GM12892 (cell line): ENCODE measurements around the gene ADCK2.
"Not testable (repeated sequence)": the region's sequence is repeated elsewhere in the genome, so short reads cannot be mapped to it uniquely, and the experiment has no call there.

Experiments
- DNase-seq: peaks from one replicate; pipeline ENCODE4 v3.0.0; 2011; ENCODE audit not compliant: insufficient read length
- FAIRE-seq: peaks from 2 replicates; lab custom pipeline; 2011; peaks lifted over from hg19 to GRCh38; lab: Jason Lieb, UNC
- POLR2A ChIP-seq: IDR thresholded peaks from 2 replicates; pipeline ENCODE4 v1.6.1; 2011; ENCODE audit warnings: low read depth, low read length, control low read depth
- POLR2AphosphoS5 ChIP-seq: IDR thresholded peaks from 2 replicates; pipeline ENCODE4 v1.6.1; 2011; ENCODE audit warnings: low read depth, low read length, control low read depth
- TAF1 ChIP-seq: IDR thresholded peaks from 2 replicates; pipeline ENCODE4 v1.6.1; 2011; ENCODE audit warnings: low read depth, mild to moderate bottlenecking, control low read depth, low read length, borderline replicate concordance

The ADCK2 gene

DNA sequence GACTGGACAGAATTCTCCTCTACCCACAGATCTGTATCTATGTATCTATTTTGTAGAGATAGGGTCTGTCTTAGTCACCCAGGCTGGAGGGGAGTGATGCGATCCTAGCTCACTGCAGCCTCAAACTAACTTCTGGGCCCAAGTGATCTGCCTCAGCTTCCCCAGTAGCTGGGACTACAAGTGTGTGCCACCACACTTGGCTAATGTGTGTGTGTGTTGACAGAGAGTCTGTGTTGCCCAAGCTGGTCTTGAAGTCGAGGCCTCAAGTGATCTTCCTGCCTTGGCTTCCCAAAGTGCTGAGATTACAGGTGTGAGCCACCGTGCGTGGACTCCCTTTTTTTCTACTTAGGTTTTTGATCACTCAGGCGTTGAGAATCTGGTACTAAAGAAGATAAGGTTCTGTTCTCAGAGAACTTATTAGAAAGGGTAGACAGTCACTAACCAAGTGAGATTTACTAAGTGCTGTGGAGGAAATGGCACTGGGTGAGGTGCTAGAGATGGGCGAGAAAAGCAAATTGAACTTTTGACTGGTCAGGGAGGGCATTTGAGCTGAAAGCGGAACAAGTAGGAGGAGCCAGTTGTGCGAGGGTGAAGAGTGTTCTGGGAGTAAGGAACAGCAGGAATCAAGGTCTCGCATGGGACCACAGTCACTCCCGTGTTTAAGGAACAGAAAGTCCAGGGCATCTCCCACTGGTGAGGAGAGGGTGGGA is 41.7 kb downstream of the ADCK2 start:
- DNase-seq (no peak), FAIRE-seq (no peak)
- TF ChIP-seq POLR2A = no peak
- no peak for TF ChIP-seq TAF1
- no peak for TF ChIP-seq POLR2AphosphoS5

DNA sequence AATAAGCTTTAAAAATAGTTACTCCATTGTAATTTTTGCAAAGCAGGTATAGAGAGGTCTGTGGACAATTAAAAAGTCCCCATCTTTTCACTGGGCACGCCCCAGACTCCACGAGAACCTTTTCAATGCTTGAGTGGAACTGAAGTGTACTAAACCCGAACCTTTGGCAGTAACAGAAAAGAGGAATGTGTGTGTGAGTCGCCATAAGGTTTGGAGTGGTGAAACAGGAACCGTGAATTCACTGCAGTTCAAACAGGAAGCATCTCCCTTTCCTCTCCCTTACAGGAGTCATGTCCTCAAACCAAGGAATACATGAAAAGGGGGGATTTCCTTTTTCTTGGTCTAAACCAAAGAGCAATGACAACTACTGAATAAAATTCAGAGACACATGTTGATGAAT is 47.0 kb downstream of the ADCK2 start:
- TF ChIP-seq POLR2A (no peak), TAF1 (no peak), POLR2AphosphoS5 (no peak)
- DNase-seq (no peak), FAIRE-seq (no peak)

DNA sequence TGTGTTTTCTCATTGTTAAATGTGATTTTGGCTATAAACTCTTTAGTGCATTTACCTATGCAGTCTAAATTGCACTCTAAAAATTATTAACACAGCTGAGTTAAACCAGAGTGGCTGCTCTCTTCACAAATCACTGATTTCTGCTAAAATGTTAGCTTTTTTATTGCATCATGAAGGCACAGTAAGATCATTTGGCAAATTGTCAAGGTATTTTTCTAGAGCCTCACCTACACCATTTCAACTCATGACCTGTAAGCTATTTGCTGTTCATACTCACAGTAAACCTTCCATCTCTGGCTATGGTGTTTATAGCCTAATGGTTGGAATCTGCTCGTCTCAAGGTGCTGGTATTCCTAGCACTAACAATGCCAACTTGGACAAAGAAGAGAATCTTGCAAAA is 49.5 kb downstream of the ADCK2 start:
- no peak for FAIRE-seq
- TF ChIP-seq TAF1 (no peak), POLR2AphosphoS5 (no peak), POLR2A (no peak)

DNA sequence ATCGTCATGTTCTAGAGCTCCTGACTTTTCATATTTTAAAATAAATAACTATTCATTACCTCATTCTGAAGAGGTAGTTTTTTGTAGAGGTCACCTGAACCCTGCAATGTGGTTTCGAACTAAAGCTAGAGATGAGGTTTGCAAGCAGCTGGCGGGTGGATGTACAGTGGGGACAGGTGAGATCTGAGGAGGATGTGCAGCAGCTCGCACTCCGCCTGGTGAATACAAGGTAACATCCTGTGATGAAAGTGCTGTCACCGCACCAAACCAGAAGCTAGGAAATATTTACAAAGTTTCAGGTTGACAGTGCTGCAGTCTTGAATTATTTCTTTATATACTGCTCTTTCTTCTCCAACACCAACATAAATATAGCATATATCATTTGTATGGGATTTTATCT is 50.3 kb downstream of the ADCK2 start:
- TF ChIP-seq TAF1 (no peak), POLR2AphosphoS5 (no peak), POLR2A (no peak)
- FAIRE-seq (no peak), DNase-seq (no peak)

More for the DNA sequence above, 49.5 kb downstream of the ADCK2 start:
- no peak for DNase-seq

DNA sequence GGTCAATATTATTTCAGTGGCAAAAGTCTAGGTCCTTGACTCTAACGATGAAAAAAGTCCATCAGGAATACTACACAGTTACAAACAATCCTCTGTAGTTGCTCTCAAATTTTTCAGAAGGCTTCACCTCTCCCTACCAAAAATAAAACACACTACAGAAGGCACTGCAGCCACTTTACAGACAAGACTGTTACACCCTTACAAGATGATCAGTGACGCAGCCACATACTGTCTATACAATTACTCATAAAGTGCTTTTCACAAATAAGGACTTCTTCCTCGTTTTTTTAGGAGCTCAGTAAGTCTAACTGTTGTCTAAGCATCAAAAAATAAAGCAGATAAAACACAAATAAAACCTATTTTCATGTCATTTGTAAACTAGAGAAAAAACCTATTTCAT is 50.8 kb downstream of the ADCK2 start:
- DNase-seq (no peak), FAIRE-seq (no peak)
- TF ChIP-seq TAF1 = no peak
- no peak for TF ChIP-seq POLR2A
- TF ChIP-seq POLR2AphosphoS5 = no peak

DNA sequence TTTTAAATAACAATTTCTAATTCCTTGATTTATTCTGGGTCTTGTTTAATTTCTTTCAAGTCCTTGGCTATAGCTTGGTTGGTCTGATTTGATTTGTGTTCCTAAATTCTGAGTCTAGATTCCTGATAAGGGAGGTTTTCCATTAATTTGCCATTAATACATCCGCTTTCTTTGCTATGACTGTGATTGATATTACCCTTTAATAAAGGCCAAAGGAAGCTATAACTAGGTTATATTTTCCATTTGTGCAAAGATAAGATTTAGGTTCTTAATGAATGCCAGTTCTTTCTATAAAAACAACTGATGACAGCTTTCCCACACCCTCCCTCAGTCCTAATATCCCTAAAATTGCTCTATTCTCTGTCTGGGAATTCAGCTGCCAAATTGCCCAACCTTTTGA is 52.0 kb downstream of the ADCK2 start:
- DNase-seq (no peak), FAIRE-seq (no peak)
- no peak for TF ChIP-seq TAF1
- TF ChIP-seq POLR2AphosphoS5 = no peak

DNA sequence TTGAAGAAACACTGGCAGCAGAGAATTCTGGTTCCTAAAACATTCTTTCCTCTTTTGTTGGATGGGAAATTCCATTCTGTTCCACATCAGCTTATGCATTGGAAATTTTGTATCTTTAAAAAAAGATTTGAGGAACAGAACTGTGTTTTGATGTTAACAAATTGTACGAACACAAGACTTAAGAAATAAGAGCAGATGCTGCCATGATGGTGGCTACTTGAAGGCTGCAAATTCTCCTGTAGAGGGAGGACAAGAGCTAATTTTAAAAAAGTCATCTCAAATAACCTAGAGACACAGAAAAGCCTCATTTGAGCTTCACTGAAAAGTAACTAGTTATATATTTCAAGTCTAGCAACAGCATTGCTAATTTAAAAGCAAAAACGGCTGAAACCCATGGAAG is 53.5 kb downstream of the ADCK2 start:
- TF ChIP-seq POLR2A (no peak), TAF1 (no peak), POLR2AphosphoS5 (no peak)
- DNase-seq = no peak
- no peak for FAIRE-seq

GRCh38 chr7:140732416-140732815 is 59.7 kb downstream of the ADCK2 start:
- no peak for FAIRE-seq
- DNase-seq = no peak

DNA sequence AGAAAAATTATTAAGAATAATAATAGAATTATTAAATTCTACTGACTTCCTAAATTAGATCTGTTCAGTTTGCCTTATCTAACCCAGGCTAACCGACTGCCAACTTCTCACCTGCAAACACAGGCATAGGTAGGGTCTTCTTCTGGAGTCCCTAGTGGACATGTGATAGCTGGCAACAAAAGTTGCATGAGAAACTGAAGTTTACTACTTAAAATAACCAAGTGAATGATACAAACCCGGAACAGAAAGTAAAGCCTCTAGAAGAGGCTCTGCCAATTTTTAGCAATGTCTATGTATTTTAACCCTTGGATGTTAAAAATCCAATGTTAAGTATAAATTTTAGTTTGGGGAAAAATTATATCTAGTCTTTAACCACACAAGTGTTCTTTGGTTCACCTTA is 61.4 kb downstream of the ADCK2 start:
- no peak for FAIRE-seq
- TF ChIP-seq POLR2A (no peak), TAF1 (no peak), POLR2AphosphoS5 (no peak)
- no peak for DNase-seq

More at GRCh38 chr7:140732416-140732815, 59.7 kb downstream of the ADCK2 start:
- TF ChIP-seq POLR2AphosphoS5 (no peak), TAF1 (no peak), POLR2A (no peak)

DNA sequence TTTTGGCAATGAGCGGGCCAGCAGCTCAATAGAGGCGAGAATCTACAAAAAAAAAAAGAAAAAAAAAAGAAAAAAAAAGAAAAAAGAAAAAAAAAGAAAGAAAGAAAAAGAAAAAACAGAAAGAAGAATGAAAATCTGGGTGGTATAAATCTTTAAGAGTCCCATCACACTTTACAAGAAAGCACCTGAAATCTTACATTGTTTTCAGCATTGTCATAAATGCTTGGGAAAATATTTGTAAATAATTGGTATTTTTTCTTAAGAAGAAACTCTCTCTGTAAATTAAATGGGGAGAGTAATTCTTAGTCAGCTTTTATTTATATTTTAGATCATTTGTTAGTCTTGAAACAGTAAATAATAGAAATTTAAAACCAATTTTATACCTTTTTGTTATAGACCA is 62.0 kb downstream of the ADCK2 start:
- FAIRE-seq (no peak), DNase-seq (no peak)
- TF ChIP-seq POLR2AphosphoS5 = no peak
- TF ChIP-seq POLR2A = no peak
- TF ChIP-seq TAF1 = no peak

DNA sequence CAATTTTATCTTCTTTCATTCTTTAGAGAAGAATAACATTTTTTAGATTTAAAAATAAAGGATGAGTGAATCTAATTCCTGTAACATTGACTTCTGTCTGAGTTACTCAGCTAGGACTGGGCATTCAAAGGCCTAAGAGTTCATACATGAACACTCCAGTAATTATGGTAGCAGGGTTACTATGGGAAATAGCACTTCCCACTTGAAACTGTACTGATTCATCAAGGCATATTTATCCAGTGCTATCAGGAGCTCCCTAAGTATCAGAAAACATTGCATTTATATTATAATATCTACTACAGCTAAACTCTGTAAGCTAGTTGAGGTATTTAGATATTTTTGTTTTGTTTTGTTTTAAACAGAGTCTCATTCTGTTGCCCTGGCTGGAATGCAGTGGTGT is 65.5 kb downstream of the ADCK2 start:
- DNase-seq (no peak), FAIRE-seq (no peak)
- TF ChIP-seq POLR2A (no peak), POLR2AphosphoS5 (no peak), TAF1 (no peak)

DNA sequence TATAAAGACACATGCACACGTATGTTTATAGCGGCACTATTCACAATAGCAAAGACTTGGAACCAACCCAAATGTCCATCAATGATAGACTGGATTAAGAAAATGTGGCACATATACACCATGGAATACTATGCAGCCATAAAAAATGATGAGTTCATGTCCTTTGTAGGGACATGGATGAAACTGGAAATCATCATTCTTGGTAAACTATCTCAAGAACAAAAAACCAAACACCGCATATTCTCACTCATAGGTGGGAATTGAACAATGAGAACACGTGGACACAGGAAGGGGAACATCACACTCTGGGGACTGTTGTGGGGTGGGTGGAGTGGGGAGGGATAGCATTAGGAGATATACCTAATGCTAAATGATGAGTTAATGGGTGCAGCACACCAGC is 70.5 kb downstream of the ADCK2 start:
- FAIRE-seq, DNase-seq: not testable (repeated sequence)
